Amygdala (tissue), 56 donors: ENCODE results near the gene TMEM240.

Experiments used
- DNase-seq, 56 donors: peaks; one replicate each; lab custom pipeline; 2025; lab: John Stamatoyannopoulos, UW

Gene TMEM240

GRCh38 chr1:1540090-1540817, at the start of gene TMEM240:
Gene TMEM240, minus strand, starts transcription at chr1:1540624. Its CDS starts 278 bp downstream, at chr1:1540346.
- peak in 51 of 56 donors; percentile 12 to 83 (median 64) for DNase-seq

GRCh38 chr1:1583347-1584010, 43.1 kb upstream of the TMEM240 start:
- DNase-seq = no peak

GRCh38 chr1:1582585-1583346, 42.3 kb upstream of the TMEM240 start:
- no peak for DNase-seq

- DNase-seq = no peak
These were observed 38.0 kb upstream of the TMEM240 start for GRCh38 chr1:1578371-1578940.

- DNase-seq = no peak
These were observed 37.1 kb upstream of the TMEM240 start for GRCh38 chr1:1577367-1578011.

- DNase-seq = peak; percentile 32 to 92 (median 78)
These were observed 34.5 kb upstream of the TMEM240 start, which contains the start of gene SSU72 for GRCh38 chr1:1574721-1575537. Gene SSU72, minus strand, starts transcription at chr1:1574863. Its CDS starts 306 bp downstream, at chr1:1574557.

- DNase-seq = peak in 33 of 56 donors; percentile 6 to 87 (median 68)
These were observed 33.7 kb upstream of the TMEM240 start for GRCh38 chr1:1573843-1574720.

- DNase-seq = no peak
These were observed 28.9 kb upstream of the TMEM240 start for GRCh38 chr1:1569341-1569740.

- DNase-seq = peak in 1 of 56 donors; percentile 9
These were observed 27.5 kb upstream of the TMEM240 start for GRCh38 chr1:1567891-1568291.

DNA sequence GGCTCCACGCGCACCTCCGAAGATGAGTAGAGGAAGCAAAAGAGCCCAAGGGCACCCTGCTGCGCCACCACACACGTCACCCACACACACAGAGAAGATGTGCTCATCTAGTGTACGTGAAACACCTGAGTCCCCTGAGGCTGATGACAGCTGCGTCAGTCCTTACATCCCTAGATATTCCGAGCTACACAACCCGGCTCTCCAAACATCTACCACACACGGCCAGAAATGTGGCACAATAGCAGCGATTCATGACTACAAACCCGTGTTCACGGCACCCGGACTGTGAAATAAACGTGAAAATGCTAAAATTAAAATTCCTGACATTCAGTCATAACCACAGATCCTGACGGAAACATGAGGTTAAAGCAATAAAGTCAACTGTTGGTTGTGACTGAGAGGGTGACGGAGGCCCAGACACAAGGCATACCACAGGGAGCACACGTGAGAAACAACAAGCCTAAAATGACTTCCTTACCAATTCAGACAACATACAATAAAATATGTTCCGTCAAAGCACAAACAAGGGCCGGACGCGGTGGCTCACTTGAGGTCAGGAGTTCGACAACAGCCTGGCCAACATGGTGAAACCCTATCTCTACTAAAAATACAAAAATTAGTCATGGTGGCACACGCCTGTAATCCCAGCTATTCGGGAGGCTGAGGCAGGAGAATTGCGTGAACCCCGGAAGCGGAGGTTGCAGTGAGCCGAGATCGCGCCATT, 26.9 kb upstream of the TMEM240 start:
- no peak for DNase-seq

DNA sequence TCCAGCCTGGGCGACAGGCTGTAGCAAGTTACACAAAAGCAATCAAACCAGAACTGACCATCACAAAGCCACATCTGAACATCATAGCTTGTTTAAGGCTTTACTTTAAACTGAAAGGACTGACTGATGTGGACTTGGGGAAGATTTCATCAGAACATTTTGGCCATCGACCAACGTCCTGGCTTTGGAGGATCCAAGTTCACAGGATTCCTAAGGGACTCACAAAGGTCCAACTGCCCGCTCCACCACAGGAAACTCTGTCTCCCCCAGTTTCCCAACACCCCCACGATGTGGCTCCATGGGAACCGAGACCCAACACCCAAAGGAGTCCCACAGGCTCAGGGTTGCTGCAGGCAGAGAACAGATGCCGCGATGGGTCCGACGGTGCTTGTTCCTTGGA, 24.9 kb upstream of the TMEM240 start:
- DNase-seq = no peak

DNA sequence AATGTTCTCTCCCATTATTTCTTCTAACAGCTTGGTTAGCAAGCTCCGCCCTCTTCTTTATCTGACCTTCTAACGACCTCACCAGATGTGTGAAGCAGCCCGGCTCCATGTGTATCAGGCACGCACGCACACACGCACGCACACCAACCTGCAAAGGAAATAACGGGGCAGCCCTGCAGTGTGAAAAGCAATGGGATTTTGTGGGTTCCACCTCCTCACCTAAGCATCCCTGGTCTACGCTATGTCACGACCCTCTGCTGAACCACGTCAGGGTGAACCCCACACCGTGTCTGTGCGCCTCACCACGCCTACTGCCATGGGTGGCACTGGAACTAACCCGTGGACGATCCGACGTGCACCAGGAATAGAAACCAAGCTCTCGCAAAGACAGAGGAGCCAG, 23.8 kb upstream of the TMEM240 start:
- no peak for DNase-seq

GRCh38 chr1:1563688-1564087, 23.3 kb upstream of the TMEM240 start:
- DNase-seq = no peak

- no peak for DNase-seq
These were observed 22.3 kb upstream of the TMEM240 start for GRCh38 chr1:1562556-1563195.

DNA sequence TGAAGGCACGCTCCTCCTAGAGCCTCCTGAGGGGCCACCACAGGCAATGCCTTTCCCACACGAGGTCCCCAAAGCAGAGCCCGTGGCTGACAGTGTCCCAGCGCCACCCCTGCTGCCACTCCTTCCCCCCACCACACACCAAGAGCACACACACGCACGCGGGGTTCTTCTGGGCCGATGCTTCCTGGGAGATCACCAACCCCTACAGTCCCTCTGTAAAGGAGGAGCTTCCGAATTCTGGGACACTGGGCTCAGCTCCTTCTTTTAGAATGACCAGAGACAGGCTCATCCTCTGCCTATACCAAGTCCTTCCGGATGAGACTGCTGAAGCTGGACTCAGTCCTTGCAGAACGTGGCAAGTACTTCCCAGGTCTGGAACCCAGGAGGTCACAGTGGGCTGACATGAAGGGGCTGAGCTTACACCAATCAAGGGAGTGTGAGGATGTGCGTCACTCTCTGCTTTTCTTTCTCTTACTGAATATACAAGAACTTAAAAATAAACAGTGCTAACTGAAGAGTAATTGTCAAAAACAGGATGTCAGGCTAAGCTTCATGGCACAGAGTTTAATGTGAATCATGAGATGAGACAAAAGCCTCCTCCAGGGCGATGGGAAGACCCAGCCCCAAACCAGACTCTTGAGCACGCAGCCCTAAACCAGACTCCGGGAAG, 21.5 kb upstream of the TMEM240 start:
- DNase-seq = no peak

- DNase-seq = no peak
These were observed 19.8 kb upstream of the TMEM240 start for GRCh38 chr1:1560178-1560577.

DNA sequence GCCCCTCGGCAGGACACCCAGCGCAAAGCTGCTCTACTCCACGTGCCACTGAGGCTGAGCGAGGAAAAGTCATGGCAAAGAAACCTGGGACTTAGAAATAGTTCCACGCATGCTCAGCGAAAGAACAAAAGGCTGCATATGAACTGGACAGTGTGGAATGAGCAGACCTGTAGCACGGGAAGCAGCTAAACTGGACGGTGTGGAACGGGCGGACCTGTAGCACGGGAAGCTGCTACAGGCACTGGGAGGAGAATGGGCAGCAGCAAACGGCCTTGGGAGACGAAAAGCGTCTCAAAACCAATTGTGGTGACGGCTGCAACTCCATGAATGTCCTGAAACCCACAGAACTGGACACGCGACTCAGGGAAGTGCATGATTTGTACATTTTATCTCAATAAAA, 18.6 kb upstream of the TMEM240 start:
- no peak for DNase-seq
